Measurements from ENCODE around the gene FBXW8.

GRCh38 chr12:116941188-116941587, 30.4 kb downstream of the FBXW8 start:
- TF ChIP-seq CTCF (IDR thresholded peaks at IDR 0.05) = no peak
- no peak for TF ChIP-seq POLR2A (IDR thresholded peaks at IDR 0.05)

Data from esophagus squamous epithelium (tissue), 4 donors.